ENCODE data around the gene TAS2R43. TPM values are rescaled to one million over a fixed set of nuclear protein-coding genes. Genes with fewer than 3 reads are reported as not detected.

Gene TAS2R43, protein sequence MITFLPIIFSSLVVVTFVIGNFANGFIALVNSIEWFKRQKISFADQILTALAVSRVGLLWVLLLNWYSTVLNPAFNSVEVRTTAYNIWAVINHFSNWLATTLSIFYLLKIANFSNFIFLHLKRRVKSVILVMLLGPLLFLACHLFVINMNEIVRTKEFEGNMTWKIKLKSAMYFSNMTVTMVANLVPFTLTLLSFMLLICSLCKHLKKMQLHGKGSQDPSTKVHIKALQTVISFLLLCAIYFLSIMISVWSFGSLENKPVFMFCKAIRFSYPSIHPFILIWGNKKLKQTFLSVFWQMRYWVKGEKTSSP
- under 1 TPM in 1 of 4 donors, not detected in 3; 0.36 TPM for total RNA-seq
- under 1 TPM in 1 of 3 donors, not detected in 2; 0.09 TPM for polyA plus RNA-seq
- long read RNA-seq, donor 1: 0 reads
- long read RNA-seq, donor 2: 0 reads

DNA sequence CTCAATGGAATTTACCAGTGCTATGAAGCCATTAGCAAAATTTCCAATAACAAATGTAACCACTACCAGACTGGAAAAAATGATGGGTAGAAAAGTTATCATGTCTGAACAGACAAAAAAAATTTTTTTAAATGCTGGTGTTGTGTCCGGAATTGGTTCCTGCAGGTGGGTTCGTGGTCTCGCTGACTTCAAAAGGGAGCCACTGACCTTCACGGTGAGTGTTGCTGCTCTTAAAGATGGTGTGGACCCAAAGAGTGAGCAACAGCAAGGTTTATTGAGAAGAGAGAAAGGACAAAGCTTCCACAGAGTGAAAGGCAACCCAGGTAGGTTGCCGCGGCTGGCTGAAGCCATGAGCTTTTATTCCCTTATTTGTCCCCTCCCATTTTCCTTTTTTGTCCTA, at the start of gene TAS2R43:
Gene TAS2R43 (minus strand): TSS at position 186 of the 400 bp plus-strand sequence. CDS start 84 bp downstream, at position 102.
- H3K9me3 ChIP-seq: no peaks in the 10 kb centered on the region
- TF ChIP-seq, protein P1, sequence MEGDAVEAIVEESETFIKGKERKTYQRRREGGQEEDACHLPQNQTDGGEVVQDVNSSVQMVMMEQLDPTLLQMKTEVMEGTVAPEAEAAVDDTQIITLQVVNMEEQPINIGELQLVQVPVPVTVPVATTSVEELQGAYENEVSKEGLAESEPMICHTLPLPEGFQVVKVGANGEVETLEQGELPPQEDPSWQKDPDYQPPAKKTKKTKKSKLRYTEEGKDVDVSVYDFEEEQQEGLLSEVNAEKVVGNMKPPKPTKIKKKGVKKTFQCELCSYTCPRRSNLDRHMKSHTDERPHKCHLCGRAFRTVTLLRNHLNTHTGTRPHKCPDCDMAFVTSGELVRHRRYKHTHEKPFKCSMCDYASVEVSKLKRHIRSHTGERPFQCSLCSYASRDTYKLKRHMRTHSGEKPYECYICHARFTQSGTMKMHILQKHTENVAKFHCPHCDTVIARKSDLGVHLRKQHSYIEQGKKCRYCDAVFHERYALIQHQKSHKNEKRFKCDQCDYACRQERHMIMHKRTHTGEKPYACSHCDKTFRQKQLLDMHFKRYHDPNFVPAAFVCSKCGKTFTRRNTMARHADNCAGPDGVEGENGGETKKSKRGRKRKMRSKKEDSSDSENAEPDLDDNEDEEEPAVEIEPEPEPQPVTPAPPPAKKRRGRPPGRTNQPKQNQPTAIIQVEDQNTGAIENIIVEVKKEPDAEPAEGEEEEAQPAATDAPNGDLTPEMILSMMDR (IDR thresholded peaks at IDR 0.05): no peak
- H3K4me1 ChIP-seq: no peaks in the 10 kb centered on the region
- H3K27me3 ChIP-seq (ENCODE audit: insufficient read depth in 3 of 3, low read length in 2 of 3): no peaks in the 10 kb centered on the region
- intact Hi-C loops (cut with DNase I): no loop called here
- 95 to 100% (median 98%) methylated on average over 3 to 6 of the region's 6 CpGs for WGBS, 3 donors
- ATAC-seq: no peak
- no peak for DNase-seq
- no peak within 1 kb of the TSS for H3K27ac ChIP-seq
- H3K4me3 ChIP-seq: no peak within 1 kb of the TSS
- H3K36me3 ChIP-seq (ENCODE audit: insufficient read depth in 1 of 2, low read depth in 1 of 2): no peaks in the 10 kb centered on the region

DNA sequence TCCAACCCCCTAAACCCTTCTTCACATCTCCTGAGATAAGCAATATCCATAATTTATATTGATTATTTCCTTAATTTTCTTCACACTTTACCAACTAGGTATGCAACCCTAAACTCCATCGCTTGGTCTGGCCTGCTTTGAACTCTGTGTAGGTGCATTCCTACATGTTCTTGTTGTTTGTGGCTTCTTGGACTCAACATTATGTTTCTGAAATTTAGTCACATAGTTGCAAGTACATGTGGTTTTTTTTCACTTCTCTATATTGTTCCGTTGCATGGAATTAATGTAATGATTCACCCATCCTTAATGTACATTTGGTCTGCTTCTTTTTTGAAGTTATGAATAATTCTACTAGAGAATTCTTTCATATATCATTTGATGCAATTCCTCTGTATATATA, 44.0 kb upstream of the TAS2R43 start:
- Histone ChIP-seq H3K36me3 (ENCODE audit: insufficient read depth in 1 of 2, low read depth in 1 of 2) (no peaks in the 10 kb centered on the region), H3K9me3 (peaks cover 6% of the 10 kb centered on the region), H3K27ac (no peak overlapping the region), H3K27me3 (ENCODE audit: insufficient read depth in 3 of 3, low read length in 2 of 3) (no peaks in the 10 kb centered on the region), H3K4me3 (no peak overlapping the region), H3K4me1 (peaks cover 4% of the 10 kb centered on the region)
- TF ChIP-seq, protein P1 (IDR thresholded peaks at IDR 0.05): no peak
- DNase-seq (no peak), ATAC-seq (no peak)
- intact Hi-C loops (cut with DNase I): no loop called here
- 45 to 89% (median 73%) methylated on average over 2 of the region's 2 CpGs for WGBS, 3 donors

DNA sequence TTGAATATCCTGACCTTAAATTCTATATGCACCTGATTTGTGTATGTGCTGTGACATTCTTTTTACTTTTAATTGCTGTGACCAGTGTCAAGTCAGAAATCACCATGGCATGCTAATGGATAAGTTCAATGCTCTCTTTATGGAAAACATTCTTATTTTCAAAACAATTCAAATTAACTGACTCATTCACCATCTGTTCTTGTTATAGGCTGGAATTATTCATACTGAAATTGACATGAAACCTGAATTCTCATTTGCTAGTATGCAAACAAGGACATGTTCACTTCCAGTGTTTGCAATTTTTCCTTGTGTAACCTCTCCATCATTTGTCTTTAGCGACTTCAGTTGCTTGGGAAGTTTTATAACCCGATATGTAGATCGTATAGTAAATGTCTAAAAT, 42.2 kb upstream of the TAS2R43 start, which contains the start of gene TAS2R30:
Gene TAS2R30 (minus strand): TSS at position 340 of the 400 bp plus-strand sequence. CDS start 400 bp downstream, outside the sequence.
- TF ChIP-seq, protein P1 (IDR thresholded peaks at IDR 0.05): no peak
- WGBS, 3 donors: 59 to 80% (median 78%) methylated on average over 3 of the region's 3 CpGs
- no peak for ATAC-seq
- H3K9me3 ChIP-seq: peaks cover 2% of the 10 kb centered on the region
- peaks cover 4% of the 10 kb centered on the region for H3K4me1 ChIP-seq
- no peak within 1 kb of the TSS for H3K4me3 ChIP-seq
- no peak for DNase-seq
- no peaks in the 10 kb centered on the region for H3K36me3 ChIP-seq (ENCODE audit: insufficient read depth in 1 of 2, low read depth in 1 of 2)
- intact Hi-C loops (cut with DNase I): no loop called here
- H3K27me3 ChIP-seq (ENCODE audit: insufficient read depth in 3 of 3, low read length in 2 of 3): no peaks in the 10 kb centered on the region
- no peak within 1 kb of the TSS for H3K27ac ChIP-seq

DNA sequence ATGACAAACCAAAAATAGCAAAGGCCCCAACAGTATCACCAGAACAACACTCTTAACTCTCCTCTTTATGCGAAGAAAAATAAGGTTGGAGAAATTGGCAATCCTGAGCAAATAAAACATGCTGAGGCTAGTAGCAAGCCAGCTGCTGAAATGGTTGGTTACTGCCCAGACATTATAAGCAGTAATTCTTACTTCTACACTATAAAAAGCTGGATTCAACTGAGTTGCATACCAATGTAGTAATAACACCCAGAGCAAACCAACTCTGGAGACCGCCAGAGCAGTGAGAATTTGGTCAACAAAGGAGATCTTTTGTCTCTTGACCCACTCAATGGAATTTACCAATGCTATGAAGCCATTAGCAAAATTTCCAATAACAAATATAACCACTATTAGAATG, 41.7 kb upstream of the TAS2R43 start:
- no peak overlapping the region for H3K27ac ChIP-seq
- no peaks in the 10 kb centered on the region for H3K9me3 ChIP-seq
- no peaks in the 10 kb centered on the region for H3K27me3 ChIP-seq (ENCODE audit: insufficient read depth in 3 of 3, low read length in 2 of 3)
- TF ChIP-seq, protein P1 (IDR thresholded peaks at IDR 0.05): no peak
- DNase-seq: no peak
- H3K4me3 ChIP-seq: no peak overlapping the region
- H3K36me3 ChIP-seq (ENCODE audit: insufficient read depth in 1 of 2, low read depth in 1 of 2): no peaks in the 10 kb centered on the region
- intact Hi-C loops (cut with DNase I): no loop called here
- peaks cover 4% of the 10 kb centered on the region for H3K4me1 ChIP-seq
- no peak for ATAC-seq
- WGBS, 3 donors: 53 to 68% (median 54%) methylated on average over 2 of the region's 2 CpGs

All from psoas muscle (tissue), 8 donors.